GDM1 (cell line): Measurements from ENCODE around the gene CACNG7.
A peak's percentile ranks its signal among the peaks of the same experiment; 100 is the strongest.
"Not testable (repeated sequence)": the region's sequence is repeated elsewhere in the genome, so short reads cannot be mapped to it uniquely, and the experiment has no call there.

Experiments
- DNase-seq: peaks from one replicate; lab custom pipeline; 2025; lab: John Stamatoyannopoulos, UW

The CACNG7 gene

GRCh38 chr19:53905787-53906186, 3.3 kb upstream of the CACNG7 start:
- DNase-seq: no peak

DNA sequence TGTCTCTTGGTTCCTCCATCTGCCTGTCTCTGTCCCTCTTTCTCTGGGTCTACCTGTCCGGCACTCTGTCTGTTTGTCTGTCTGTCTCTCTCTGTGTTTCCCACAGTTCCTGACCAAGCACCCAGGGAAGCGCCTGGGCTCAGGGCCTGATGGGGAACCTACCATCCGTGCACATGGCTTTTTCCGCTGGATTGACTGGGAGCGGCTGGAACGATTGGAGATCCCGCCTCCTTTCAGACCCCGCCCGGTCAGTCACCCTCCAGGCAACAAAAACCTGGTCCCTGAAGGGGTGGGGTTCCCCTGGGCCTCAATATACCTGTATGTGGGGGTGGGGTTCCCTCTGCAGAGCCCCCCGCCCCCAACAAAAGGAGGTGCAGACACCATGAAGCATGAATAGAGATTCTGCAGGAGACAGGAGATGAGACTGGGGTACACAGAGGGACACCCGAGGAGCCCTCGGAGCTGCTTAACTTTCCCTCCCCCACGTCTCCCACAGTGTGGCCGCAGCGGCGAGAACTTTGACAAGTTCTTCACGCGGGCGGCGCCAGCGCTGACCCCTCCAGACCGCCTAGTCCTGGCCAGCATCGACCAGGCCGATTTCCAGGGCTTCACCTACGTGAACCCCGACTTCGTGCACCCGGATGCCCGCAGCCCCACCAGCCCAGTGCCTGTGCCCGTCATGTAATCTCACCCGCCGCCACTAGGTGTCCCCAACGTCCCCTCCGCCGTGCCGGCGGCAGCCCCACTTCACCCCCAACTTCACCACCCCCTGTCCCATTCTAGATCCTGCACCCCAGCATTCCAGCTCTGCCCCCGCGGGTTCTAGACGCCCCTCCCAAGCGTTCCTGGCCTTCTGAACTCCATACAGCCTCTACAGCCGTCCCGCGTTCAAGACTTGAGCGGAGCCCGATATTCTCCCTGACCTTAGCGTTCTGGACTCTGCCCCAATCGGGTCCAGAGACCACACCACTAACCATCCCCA, 2.6 kb upstream of the CACNG7 start:
- peak; percentile 6 for DNase-seq

DNA sequence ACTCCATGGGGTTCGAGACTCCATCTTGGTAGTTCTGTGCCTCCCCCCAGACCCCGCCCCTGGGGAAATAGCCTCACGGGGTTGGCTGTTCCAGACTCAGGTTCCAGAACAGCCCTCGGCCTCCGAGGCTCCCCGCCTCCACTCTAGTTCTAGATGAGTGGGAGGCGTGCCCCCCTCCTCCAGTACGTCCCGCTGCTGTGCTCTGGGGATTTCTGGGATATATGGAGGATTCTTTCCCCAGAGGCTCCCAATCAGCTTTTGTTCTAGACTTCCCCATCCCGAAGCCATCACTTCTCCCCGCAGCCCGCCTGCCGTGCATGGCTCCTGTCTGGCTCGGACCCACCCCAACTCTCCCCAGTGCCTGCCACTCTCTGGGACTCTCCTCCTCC, 1.9 kb upstream of the CACNG7 start:
- DNase-seq: no peak

- DNase-seq: no peak
Measured at GRCh38 chr19:53907690-53908089, 1.4 kb upstream of the CACNG7 start.

DNA sequence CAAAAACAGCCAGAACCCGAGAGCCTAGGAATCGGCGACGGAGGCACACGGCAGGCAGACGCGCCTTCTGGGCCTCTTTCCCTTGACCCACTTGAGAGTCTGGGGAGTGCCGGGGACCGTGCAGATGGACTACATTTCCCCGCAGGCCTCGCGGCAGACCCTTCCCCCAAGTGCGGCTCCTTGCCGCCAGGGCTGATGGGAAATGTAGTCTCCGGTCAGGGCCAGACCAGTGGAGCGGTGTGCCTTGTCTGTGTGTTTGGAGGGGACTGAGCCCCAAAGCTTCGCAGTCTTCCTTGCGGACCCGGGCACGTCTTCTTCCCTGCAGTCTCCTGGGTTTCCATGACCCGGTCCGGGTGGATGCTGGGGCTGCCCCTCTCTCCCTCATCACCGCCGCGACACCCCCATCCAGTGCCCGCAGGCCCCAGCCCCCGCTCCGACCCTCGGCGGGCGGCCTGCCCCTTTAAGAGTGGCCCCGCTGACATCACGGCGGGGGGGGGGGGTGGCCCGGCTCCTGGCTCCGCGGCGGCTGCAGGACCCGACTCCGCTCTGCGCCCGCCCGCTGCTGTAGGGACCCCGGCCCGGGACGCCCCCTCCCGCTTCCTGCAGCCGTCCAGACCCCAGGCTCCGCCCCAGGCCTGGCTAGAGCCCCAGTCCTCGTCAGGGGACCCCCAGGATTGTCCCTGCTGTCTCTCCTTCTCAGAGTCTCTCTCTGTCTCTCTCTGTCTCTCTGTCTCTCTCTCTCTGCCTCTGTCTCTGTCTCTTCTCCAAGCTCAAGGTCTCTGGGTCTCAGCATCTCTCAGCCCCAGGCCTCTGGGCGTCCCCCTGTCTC, 758 bp upstream of the CACNG7 start:
- DNase-seq: no peak

GRCh38 chr19:53909471-53910169, 542 bp downstream of the CACNG7 start:
- no peak for DNase-seq

GRCh38 chr19:53910170-53910518, 1.1 kb downstream of the CACNG7 start:
- no peak for DNase-seq

DNA sequence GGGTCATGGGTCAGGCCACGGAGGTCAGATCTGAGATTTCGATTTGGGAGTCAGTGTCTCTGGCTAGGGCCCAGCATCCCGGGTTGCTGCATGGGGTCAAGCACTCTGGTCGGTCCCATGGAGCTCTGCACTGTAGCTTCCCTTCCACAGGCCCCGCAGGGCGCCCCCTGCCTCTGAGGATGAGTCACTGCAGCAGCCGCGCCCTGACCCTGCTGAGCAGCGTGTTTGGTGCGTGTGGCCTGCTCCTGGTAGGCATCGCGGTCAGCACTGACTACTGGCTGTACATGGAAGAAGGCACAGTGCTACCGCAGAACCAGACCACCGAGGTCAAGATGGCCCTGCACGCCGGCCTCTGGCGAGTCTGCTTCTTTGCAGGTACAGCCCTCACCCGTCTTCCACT, 3.6 kb downstream of the CACNG7 start:
- no peak for DNase-seq

- no peak for DNase-seq
Measured at GRCh38 chr19:53915000-53915399, 5.9 kb downstream of the CACNG7 start.

DNA sequence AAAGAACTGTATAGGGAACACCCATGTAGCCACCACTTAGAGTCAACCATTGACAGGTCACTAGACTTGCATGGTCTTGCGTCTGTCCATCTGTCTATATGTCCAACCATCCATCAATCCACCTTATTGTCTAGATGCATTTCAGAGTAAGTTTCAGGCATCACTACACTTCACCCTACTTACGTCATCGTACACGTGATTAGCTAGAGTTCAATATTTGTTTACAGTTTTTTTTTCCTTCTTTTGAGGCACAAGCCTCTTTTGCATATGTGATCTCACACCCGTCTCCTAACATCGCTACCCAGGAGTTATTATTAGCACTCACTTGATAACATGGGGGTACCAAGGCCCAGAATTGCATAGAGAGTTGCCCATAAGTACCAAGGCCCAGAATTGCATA, 6.9 kb downstream of the CACNG7 start:
- DNase-seq: no peak

GRCh38 chr19:53917356-53917755, 8.3 kb downstream of the CACNG7 start:
- no peak for DNase-seq

GRCh38 chr19:53927739-53928138, 18.7 kb downstream of the CACNG7 start:
- DNase-seq: peak; percentile 12

GRCh38 chr19:53936029-53936428, 27.0 kb downstream of the CACNG7 start:
- no peak for DNase-seq

DNA sequence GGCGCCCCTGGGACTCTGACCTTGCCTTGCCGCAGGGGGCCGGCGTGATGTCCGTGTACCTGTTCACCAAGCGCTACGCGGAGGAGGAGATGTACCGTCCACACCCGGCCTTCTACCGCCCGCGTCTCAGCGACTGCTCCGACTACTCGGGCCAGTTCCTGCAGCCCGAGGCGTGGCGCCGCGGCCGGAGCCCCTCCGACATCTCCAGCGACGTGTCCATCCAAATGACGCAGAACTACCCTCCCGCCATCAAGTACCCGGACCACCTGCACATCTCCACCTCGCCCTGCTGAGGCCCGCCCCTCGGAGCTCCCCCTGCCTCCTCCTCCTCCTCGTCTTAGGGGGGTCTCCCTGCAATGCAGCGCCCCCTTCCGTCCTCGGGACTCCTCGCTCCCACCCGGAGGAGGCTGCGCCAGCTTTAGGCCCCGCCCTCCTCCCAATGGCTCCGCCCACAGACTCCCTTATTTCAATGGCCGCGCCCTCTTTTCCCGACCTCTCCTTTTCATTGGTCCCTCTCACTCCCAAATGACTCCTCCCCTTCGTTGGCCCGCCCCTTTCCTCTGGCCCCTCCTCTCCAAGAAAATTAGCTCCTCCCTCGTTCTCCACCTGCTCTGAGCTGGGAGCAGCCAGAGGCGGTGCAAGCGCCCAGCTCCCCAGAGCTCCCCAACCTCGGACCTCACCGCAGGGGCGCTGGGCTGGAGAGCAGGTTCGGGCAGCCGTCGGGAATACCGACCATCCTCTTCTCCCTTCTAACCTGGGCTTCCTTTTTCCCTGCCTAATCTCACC, 33.1 kb downstream of the CACNG7 start:
- no peak for DNase-seq

GRCh38 chr19:53944416-53944815, 35.3 kb downstream of the CACNG7 start:
- no peak for DNase-seq

DNA sequence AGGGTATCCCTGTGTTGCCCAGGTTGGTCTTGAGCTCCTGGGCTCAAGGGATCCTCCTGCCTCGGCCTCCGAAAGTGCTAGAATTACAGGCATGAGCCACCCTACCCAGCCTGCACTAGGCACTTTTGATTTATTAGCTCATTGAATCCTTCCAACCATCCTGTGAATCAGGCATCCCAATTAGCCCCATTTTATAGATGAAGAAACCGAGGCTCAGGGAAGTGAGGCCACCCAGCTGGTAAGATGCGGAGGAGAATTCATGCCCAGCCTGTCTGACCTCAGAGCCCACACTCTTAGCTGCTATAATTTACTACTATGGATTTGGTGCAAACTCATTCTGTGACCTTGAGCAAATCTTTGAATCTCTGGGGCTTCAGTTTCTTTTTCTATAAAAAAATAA, 35.9 kb downstream of the CACNG7 start:
- no peak for DNase-seq

- DNase-seq: peak; percentile 45
Measured at GRCh38 chr19:53945441-53945840, 36.4 kb downstream of the CACNG7 start.

GRCh38 chr19:53945998-53946397, 36.9 kb downstream of the CACNG7 start:
- DNase-seq: no peak

DNA sequence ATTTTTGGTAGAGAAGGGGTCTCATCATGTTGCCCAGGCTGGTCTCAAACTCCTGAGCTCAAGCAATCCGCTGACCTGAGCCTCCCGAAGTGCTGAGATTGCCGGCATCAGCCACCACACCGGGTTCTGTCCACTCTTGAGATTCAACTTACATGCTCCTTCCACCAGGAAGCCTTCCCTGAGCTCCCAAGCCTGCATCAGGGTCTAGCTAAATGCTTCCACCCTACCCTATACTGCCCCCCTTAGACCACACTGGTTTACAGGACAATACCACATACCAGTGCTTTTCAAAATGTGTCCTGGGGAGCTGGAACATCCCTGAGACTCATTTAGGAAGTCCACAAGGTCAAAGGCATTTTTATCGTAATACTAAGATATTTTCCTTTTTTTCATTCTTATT, 38.5 kb downstream of the CACNG7 start:
- no peak for DNase-seq

- not testable (repeated sequence) for DNase-seq
Measured at GRCh38 chr19:53948611-53949010, 39.5 kb downstream of the CACNG7 start.

DNA sequence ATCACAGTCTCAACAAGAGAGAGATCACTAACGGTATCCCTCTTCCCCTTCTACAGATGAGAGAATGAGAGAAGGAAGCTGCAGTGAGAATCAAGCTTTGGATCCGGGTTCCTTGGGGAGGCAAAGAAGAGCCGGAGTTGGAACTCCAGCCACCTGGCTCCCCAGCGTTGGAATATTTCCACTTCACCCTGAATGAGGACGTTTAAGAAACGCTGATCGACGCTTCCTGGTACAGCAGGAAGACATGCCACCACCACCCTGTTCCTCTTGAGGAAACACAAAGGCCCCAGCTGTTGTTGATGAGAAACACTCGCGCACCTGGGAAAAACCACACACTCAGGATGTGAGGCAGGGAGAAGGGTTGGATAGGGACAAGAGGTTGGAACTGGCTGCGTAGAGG, 42.4 kb downstream of the CACNG7 start:
- DNase-seq: no peak

- no peak for DNase-seq
Measured at GRCh38 chr19:53951947-53952346, 42.9 kb downstream of the CACNG7 start.
